Measurements from ENCODE around the gene HTR7. TPM values are rescaled to one million over a fixed set of nuclear protein-coding genes. Genes with fewer than 3 reads are reported as not detected.

Gene HTR7
- total RNA-seq, 1 donor from 2014 or later: 0.65 TPM

DNA sequence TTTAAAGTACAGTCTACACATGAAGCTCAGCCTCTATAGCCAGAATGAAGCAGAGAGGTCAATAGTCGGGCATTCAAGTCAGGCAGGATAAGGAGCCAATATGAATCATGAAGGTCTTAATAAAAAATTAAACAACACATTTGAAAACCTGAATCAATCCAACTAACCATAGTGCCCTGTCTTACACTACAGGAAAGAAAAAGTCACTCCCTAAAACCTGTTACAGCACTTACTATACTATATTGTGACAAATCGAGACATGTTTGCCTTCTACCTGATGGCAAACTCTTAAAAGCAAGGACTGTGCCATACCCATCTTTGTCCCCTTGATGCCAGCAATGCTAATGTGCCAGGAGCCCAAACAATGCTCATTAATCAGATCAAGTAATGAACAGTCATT, 117.6 kb downstream of the HTR7 start:
- DNase-seq (ENCODE audit: low spot score): no peak

DNA sequence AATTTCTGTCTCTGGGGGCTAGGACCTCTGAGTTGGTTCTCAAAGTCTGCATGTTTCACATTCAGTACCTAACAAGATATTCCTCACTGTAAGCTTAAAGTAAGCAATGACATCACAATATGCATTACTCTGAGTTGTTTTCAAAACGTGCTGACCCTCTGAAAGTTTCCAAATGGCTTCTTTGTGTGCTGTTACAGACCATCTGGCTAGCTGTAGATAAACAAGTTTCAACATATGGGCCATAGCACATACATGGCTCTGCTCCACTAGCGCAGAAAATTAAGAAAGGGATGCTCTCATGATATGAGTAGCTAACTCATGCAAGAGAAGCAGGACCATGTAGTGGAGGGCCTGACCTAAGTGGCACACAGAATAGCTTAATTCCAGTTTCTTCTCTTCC, 119.0 kb downstream of the HTR7 start:
- DNase-seq (ENCODE audit: low spot score): no peak

DNA sequence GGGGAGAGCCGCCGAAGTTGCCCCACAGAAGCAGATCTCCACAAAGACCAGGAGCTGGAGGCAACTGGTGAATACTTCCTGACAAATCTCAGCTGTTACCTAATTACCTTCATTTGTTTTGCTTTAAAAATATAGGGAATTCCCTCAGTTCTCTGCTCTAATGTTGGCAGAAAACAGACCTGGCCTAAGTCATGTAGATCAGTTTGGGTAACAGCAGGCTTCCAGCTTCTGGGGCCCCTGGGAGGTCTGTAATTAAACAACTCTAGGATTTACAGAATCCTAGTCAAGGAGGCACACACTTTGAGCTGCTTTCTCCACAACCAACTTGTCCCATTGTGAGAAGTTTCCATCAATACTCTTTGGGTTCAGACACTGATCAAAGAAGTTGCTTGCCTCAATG, 123.4 kb downstream of the HTR7 start:
- DNase-seq (ENCODE audit: low spot score): no peak

DNA sequence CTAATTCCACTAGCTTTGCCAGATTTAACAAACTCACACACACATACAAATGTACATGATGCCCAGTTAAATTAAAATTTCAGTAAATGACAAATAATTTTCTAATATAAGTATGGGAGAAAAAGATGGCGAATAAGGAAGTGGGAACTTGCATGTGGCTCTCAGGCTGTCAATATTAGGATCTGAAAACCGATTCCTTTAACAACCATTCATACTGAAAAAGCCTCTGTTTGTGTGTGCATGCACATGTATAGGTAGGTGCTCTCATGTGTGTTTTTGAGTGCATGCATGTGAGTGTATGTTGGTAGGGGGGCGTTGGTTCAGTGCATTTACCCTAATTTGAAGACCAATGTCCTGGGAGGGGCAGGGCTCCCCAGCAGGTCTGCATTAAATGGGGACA, 125.3 kb downstream of the HTR7 start:
- no peak for DNase-seq (ENCODE audit: low spot score)

DNA sequence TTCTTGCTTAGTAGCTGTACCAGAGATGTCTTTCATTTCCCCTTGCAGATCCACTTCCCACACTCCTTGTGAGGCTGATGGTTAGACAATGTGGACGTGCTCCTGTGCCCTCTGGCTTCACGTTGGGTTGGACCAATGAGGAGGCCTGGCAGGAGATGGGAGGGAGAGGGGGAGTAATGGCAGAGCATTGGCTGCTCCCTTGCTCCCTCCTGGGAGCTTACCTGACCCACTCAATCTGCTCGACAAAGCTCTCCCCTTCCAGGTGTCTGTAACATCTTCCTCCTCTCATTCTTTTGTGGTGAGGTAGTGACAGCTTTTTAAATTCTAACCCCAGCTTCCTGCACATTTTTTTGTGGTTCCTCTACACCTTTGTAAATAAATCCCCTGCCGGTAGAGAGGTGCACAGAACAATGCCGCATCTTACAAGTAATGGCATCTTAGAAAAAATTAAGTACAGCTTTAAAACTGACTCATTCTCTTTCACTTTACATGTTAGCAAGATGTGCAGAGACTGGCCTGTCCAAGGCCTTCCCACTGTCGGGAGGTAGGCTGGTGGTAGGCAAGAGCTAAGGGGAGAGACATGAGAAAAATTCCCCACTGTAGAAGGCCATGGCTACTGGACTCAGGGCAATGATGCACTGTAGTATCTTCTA, 134.3 kb downstream of the HTR7 start:
- DNase-seq (ENCODE audit: low spot score): no peak

DNA sequence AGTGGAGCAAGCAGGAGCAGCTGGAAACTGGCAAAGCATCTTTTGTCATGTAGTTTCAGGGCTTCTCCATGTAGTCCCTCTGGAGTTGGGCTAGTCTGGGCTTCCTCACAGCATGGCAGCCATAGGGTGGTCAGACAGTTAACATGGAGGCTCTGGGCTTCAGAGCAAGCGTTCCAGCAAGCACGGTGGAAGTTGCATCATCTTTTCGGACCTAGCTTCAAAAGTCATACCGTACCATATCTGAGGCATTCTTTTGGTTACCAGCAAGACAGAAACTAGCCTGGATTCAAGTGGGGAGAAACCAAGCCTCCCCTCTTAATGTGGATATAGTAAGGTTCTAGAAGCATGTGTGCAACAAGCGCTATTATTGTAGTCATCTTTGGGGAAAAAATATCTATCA, 135.0 kb downstream of the HTR7 start:
- no peak for DNase-seq (ENCODE audit: low spot score)

DNA sequence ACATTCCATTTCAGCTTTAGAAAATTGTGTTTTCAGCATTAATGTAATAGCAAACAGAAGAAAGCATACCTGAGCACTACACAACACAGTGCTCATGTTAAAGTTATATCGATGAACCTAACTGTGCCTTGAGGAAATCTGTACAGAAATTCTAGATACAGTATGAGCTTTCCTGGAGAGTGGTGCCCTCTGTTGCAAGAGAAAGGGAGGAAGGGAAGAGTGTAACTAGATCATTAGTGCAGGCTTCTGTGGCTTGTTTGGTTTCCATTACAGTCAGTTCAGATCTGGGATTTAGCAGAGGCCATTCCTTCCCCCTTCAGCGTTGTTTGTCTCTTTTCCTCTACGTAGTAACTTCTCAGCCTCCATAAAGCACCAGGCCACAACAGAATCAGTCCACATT, 139.7 kb downstream of the HTR7 start:
- no peak for DNase-seq (ENCODE audit: low spot score)

DNA sequence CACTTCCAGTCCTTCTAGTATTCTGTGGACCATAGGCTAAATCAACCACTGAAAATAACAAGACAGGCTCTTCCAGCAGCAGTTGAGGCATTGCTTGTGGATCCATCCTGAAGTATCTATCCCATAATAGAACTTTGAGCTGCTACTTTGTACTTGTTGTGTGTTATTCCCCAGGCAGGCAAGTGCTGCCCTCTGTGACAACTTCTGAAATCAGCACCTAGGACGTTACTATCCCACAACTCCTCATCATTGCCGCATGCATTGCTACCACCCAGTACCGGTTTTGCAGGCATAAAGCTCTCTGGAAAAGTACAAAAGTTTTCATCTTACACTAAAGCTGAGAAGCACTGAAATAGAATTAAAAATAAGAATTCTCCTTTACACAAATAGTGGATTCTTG, 145.3 kb downstream of the HTR7 start:
- DNase-seq (ENCODE audit: low spot score): no peak

DNA sequence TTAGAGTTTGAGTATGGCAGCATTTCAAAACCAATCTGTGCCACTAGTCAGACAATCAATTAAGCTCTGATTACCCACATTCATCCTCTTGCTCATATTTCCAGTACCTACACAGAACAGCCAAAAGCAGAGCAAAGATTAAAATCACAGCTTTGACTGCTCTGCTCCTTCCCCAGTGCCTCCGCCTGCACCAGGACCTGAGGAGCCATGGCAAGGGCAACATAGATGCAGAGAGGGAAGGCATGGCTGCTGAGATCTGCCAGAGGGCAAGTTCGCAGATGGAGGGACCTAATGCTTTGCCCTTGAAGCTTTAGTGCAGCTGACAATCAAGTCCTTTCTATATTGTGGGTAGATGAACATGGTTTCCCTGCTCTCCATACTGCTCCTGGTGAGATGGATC, 148.1 kb downstream of the HTR7 start:
- no peak for DNase-seq (ENCODE audit: low spot score)

DNA sequence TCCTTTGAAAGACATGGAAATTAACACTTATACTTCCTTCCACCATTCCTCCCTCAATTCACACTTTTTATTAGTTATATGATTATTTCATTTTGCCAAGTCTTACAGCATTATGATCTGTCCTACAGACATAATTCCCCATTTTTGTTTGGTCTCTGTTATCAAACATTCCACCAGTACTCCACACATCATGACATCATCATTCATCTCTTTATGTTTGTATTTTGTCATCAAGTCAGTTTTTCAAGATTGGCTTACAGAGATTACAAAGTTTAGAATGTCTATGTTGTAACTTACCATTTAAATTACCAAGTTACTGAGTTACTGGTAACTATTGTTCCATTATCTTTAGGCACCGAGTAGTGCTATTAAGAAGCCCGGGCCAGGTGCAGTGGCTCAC, 150.2 kb downstream of the HTR7 start:
- no peak for DNase-seq (ENCODE audit: low spot score)

DNA sequence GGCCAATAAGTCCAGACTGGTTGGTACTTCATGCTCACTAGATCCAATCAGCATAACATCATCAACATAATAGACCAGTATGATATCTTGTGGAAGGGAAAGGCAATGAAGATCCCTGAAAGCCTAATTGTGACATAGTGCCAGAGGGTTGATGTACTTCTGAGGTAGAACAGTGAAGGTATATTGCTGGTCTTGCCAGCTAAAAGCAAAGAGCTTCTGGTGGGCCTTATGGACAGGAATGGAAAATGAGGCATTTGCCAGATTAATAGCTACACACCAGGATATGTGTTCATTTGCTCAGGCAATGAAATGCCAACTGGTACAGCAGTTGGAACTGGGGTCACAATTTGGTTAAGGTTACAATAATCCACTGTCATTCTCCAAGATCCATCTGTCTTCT, 156.4 kb downstream of the HTR7 start:
- DNase-seq (ENCODE audit: low spot score): no peak

DNA sequence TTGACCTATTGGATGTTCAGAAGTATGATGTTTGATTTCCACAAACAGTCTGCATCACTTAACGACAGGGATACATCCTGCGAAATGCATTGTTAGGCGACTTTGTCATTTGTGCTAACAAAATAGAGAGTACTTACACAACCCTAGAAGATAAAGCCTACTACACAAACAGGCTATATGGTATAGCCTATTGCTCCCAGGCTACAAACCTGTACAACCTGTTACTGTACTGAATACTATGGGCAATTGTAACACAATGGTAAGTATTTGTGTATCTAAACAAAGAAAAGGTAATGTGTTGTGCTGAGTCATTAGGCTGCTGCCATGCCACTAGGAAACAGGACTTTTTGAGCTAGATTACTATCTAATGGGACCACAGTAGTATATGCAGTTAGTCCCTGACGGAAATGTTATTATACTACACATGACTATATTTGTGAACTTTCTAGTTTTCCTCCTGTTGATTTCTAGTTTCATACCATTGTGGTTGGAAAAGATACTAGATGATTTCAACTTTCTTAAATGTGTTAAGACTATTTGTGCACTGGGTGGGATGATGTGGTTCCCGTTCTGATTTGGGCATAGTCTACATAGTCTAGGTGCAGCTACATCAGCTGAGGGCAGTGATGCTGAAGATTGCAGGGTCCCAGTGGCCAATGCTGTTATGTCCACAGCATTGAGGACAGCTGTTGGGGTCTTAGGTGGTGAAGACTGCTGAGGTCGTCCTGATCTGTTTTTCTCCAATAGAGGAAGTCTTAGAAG, 161.7 kb downstream of the HTR7 start:
- no peak for DNase-seq (ENCODE audit: low spot score)

Other genes starting within 250 kb of the HTR7 start
- gene RPP30, start 13.9 kb upstream of the HTR7 start, total RNA-seq: 32.9 TPM
- gene ANKRD1, start 63.0 kb upstream of the HTR7 start, total RNA-seq: 0.62 TPM